Smooth muscle cell (in vitro differentiated cells): ENCODE data around the gene PPP3CA. TPM values are rescaled to one million over a fixed set of nuclear protein-coding genes. Genes with fewer than 3 reads are reported as not detected.
A peak's percentile ranks its signal among the peaks of the same experiment; 100 is the strongest.

Experiments
- DNase-seq: peaks from one replicate; lab custom pipeline; 2025; ENCODE audit not compliant: unreplicated experiment; lab: John Stamatoyannopoulos, UW
- H2AFZ ChIP-seq: fragments of 200-600 bp; sonication (generic); 2 replicates; pipeline ENCODE4 v1.6.0; 2016; ENCODE audit warnings: antibody characterized with exemption, low read depth, mild to moderate bottlenecking
- H3F3A ChIP-seq: fragments of 200-600 bp; sonication (generic); 2 replicates; pipeline ENCODE4 v1.6.0; 2017; ENCODE audit warnings: antibody characterized with exemption, low read depth
- H3K27ac ChIP-seq: fragments of 200-600 bp; sonication (generic); 2 replicates; pipeline ENCODE4 v1.5.1; 2016; ENCODE audit warnings: low read depth, mild to moderate bottlenecking
- H3K27me3 ChIP-seq: fragments of 200-600 bp; sonication (generic); 2 replicates; pipeline ENCODE4 v1.6.1; 2016; ENCODE audit warnings: low read depth, mild to moderate bottlenecking
- H3K36me3 ChIP-seq: fragments of 200-600 bp; sonication (generic); 2 replicates; pipeline ENCODE4 v1.5.1; 2016; ENCODE audit warnings: low read depth
- H3K4me1 ChIP-seq: fragments of 200-600 bp; sonication (generic); 2 replicates; pipeline ENCODE4 v1.5.1; 2016; ENCODE audit warnings: low read depth
- H3K4me2 ChIP-seq: fragments of 200-600 bp; sonication (generic); 2 replicates; pipeline ENCODE4 v1.6.0; 2016; ENCODE audit warnings: mild to moderate bottlenecking
- H3K4me3 ChIP-seq: fragments of 200-600 bp; sonication (generic); 2 replicates; pipeline ENCODE4 v1.5.1; 2016; ENCODE audit warnings: mild to moderate bottlenecking
- H3K79me2 ChIP-seq: fragments of 200-600 bp; sonication (generic); 2 replicates; pipeline ENCODE4 v1.6.0; 2016; ENCODE audit warnings: low read depth, mild to moderate bottlenecking
- H3K9ac ChIP-seq: fragments of 200-600 bp; sonication (generic); 2 replicates; pipeline ENCODE4 v1.6.0; 2016; ENCODE audit warnings: low read depth
- H3K9me3 ChIP-seq: fragments of 200-600 bp; sonication (generic); replicated peaks from 2 replicates; pipeline ENCODE4 v1.5.1; 2016; ENCODE audit warnings: low read depth
- H4K20me1 ChIP-seq: fragments of 200-600 bp; sonication (generic); 2 replicates; pipeline ENCODE4 v1.6.0; 2016; ENCODE audit warnings: low read depth
- CTCF ChIP-seq: fragments of 200-600 bp; sonication (generic); IDR thresholded peaks from 2 replicates; pipeline ENCODE4 v1.5.1; 2017; ENCODE audit warnings: borderline replicate concordance, mild to moderate bottlenecking, antibody characterized with exemption; ENCODE audit not compliant: insufficient read depth, poor library complexity, severe bottlenecking
- WGBS: methylation state at CpG from one replicate; pipeline ENCODE4 v1.1.7; 2016; ENCODE audit warnings: low lambda C conversion rate; 5-methylcytosine and 5-hydroxymethylcytosine counted together
- polyA plus RNA-seq: library from polyadenylated mRNA; unstranded; fragments of >200 nt; fragmentation: Nextera tagmentation; extraction: Ambion mirVana; gene quantifications from 2 replicates; pipeline ENCODE4 v1.2.1, GENCODE V29; 2016
- total RNA-seq: library from RNA; depleted of rRNA; stranded (reverse); fragments of >200 nt; gene quantifications from 2 replicates; pipeline ENCODE4 v1.2.3, GENCODE V29; 2014

Gene PPP3CA
- total and polyA plus RNA-seq, 2 experiments from 2014 or later, result 16.2 to 96.1 TPM

- Histone ChIP-seq H3K79me2 (peaks cover 26% of the 10 kb centered on the region), H3K4me3 (peak overlapping the region; percentile 92), H3K9me3 (no peaks in the 10 kb centered on the region), H2AFZ (no peak overlapping the region), H3K27me3 (no peaks in the 10 kb centered on the region), H3K9ac (peak overlapping the region; percentile 47), H3K27ac (peak overlapping the region; percentile 90), H3K4me1 (peaks cover 18% of the 10 kb centered on the region), H4K20me1 (peaks cover 19% of the 10 kb centered on the region), H3K4me2 (peak overlapping the region; percentile 94), H3K36me3 (no peaks in the 10 kb centered on the region), H3F3A (peaks cover 5% of the 10 kb centered on the region)
- no peak for DNase-seq
- 70% methylated on average over 5 of the region's 5 CpGs for WGBS
- no peak for TF ChIP-seq CTCF
Measured at GRCh38 chr4:101348995-101349800, 1.9 kb upstream of the PPP3CA start.

GRCh38 chr4:101348367-101348827, 1.1 kb upstream of the PPP3CA start:
- H4K20me1 ChIP-seq, result peaks cover 27% of the 10 kb centered on the region

GRCh38 chr4:101347557-101348366, 436 bp upstream of the PPP3CA start:
- under 1% methylated on average over 42 of the region's 71 CpGs for WGBS
- no peaks in the 10 kb centered on the region for H3K9me3 ChIP-seq
- peaks cover 5% of the 10 kb centered on the region for H3F3A ChIP-seq
- peak overlapping the region; percentile 99 for H2AFZ ChIP-seq
- peaks cover 33% of the 10 kb centered on the region for H4K20me1 ChIP-seq
- TF ChIP-seq CTCF, result no peak
- H3K27me3 ChIP-seq, result no peaks in the 10 kb centered on the region
- H3K4me3 ChIP-seq, result peak overlapping the region; percentile 92
- no peaks in the 10 kb centered on the region for H3K36me3 ChIP-seq
- H3K4me2 ChIP-seq, result peak overlapping the region; percentile 94
- H3K79me2 ChIP-seq, result peaks cover 40% of the 10 kb centered on the region
- peak overlapping the region; percentile 90 for H3K27ac ChIP-seq
- DNase-seq, result peak; percentile 95
- peak overlapping the region; percentile 78 for H3K9ac ChIP-seq
- H3K4me1 ChIP-seq, result peaks cover 26% of the 10 kb centered on the region

More at GRCh38 chr4:101348367-101348827, 1.1 kb upstream of the PPP3CA start:
- H3K27me3 ChIP-seq, result no peaks in the 10 kb centered on the region
- 4% methylated on average over 24 of the region's 24 CpGs for WGBS
- H3K36me3 ChIP-seq, result no peaks in the 10 kb centered on the region
- H3K9me3 ChIP-seq, result no peaks in the 10 kb centered on the region
- peaks cover 34% of the 10 kb centered on the region for H3K79me2 ChIP-seq
- peak overlapping the region; percentile 90 for H3K27ac ChIP-seq
- peak overlapping the region; percentile 47 for H3K9ac ChIP-seq
- peaks cover 26% of the 10 kb centered on the region for H3K4me1 ChIP-seq
- H3F3A ChIP-seq, result peaks cover 5% of the 10 kb centered on the region
- H3K4me3 ChIP-seq, result peak overlapping the region; percentile 92
- no peak for DNase-seq
- TF ChIP-seq CTCF, result no peak
- H3K4me2 ChIP-seq, result peak overlapping the region; percentile 94
- H2AFZ ChIP-seq, result peak overlapping the region; percentile 99
